Gastroesophageal sphincter (tissue), 3 donors: ENCODE results near the gene PLPP3.

Experiments used
- POLR2A ChIP-seq, 2 donors: fragments of 450-650 bp; IDR thresholded peaks; one replicate each; pipeline ENCODE4 v1.6.1; 2017; ENCODE audit warnings: antibody characterized with exemption in 2 of 2, mild to moderate bottlenecking in 2 of 2, moderate library complexity in 1 of 2
- TF ChIP-seq, protein P1 (sequence below), 4 experiments: fragments of 200-600 bp in 2 of 4; fragments of 450-650 bp in 2 of 4; sonication (generic) in 1 of 4; IDR thresholded peaks; one replicate each; pipeline ENCODE4 v1.5.1; 2017 to 2019; ENCODE audit warnings: antibody characterized with exemption in 4 of 4, mild to moderate bottlenecking in 2 of 4, moderate library complexity in 2 of 4

GRCh38 chr1:56531624-56532349, 47.6 kb downstream of the PLPP3 start:
- TF ChIP-seq, protein P1, sequence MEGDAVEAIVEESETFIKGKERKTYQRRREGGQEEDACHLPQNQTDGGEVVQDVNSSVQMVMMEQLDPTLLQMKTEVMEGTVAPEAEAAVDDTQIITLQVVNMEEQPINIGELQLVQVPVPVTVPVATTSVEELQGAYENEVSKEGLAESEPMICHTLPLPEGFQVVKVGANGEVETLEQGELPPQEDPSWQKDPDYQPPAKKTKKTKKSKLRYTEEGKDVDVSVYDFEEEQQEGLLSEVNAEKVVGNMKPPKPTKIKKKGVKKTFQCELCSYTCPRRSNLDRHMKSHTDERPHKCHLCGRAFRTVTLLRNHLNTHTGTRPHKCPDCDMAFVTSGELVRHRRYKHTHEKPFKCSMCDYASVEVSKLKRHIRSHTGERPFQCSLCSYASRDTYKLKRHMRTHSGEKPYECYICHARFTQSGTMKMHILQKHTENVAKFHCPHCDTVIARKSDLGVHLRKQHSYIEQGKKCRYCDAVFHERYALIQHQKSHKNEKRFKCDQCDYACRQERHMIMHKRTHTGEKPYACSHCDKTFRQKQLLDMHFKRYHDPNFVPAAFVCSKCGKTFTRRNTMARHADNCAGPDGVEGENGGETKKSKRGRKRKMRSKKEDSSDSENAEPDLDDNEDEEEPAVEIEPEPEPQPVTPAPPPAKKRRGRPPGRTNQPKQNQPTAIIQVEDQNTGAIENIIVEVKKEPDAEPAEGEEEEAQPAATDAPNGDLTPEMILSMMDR (IDR thresholded peaks at IDR 0.05): no peak
- no peak for TF ChIP-seq POLR2A (IDR thresholded peaks at IDR 0.05)
